Epithelial cell of prostate (primary cell): ENCODE measurements around the gene YDJC.
"Not testable (repeated sequence)": the region's sequence is repeated elsewhere in the genome, so short reads cannot be mapped to it uniquely, and the experiment has no call there.

Source experiments
- DNase-seq: peaks from one replicate; pipeline ENCODE4 v3.0.0-alpha.2; 2011; ENCODE audit warnings: low read depth, low spot score
- H3K27ac ChIP-seq: fragments of 450-650 bp; 2 replicates; pipeline ENCODE4 v1.5.1; 2017; ENCODE audit warnings: mild to moderate bottlenecking

The YDJC gene

GRCh38 chr22:21612858-21613257, 17.0 kb downstream of the YDJC start:
- H3K27ac ChIP-seq: no peak overlapping the region
- no peak for DNase-seq

- no peak for DNase-seq
Observed at GRCh38 chr22:21611210-21611977, 18.4 kb downstream of the YDJC start.

GRCh38 chr22:21609556-21610157, 20.2 kb downstream of the YDJC start:
- H3K27ac ChIP-seq, DNase-seq: not testable (repeated sequence)

More at GRCh38 chr22:21611210-21611977, 18.4 kb downstream of the YDJC start:
- H3K27ac ChIP-seq: no peak overlapping the region

GRCh38 chr22:21606775-21607174, 23.0 kb downstream of the YDJC start:
- H3K27ac ChIP-seq: no peak overlapping the region
- no peak for DNase-seq

- DNase-seq: no peak
- no peak overlapping the region for H3K27ac ChIP-seq
Observed at GRCh38 chr22:21605887-21606564, 23.8 kb downstream of the YDJC start.

- DNase-seq: no peak
- H3K27ac ChIP-seq: no peak overlapping the region
Observed at GRCh38 chr22:21603973-21604372, 25.8 kb downstream of the YDJC start.

- H3K27ac ChIP-seq: no peak overlapping the region
- no peak for DNase-seq
Observed at GRCh38 chr22:21602579-21602978, 27.2 kb downstream of the YDJC start.

- H3K27ac ChIP-seq: no peak overlapping the region
- DNase-seq: no peak
Observed at GRCh38 chr22:21599053-21599893, 30.5 kb downstream of the YDJC start.

- DNase-seq: no peak
- H3K27ac ChIP-seq: no peak overlapping the region
Observed at GRCh38 chr22:21598302-21598701, 31.5 kb downstream of the YDJC start.

GRCh38 chr22:21596356-21597135, 33.3 kb downstream of the YDJC start:
- not testable (repeated sequence) for DNase-seq, H3K27ac ChIP-seq

GRCh38 chr22:21594865-21595452, 34.9 kb downstream of the YDJC start:
- DNase-seq: no peak
- no peak overlapping the region for H3K27ac ChIP-seq

GRCh38 chr22:21593406-21594232, 36.2 kb downstream of the YDJC start:
- no peak overlapping the region for H3K27ac ChIP-seq
- DNase-seq: no peak

GRCh38 chr22:21592422-21592821, 37.4 kb downstream of the YDJC start:
- H3K27ac ChIP-seq: no peak overlapping the region
- no peak for DNase-seq

- no peak overlapping the region for H3K27ac ChIP-seq
- no peak for DNase-seq
Observed at GRCh38 chr22:21591695-21592094, 38.1 kb downstream of the YDJC start.

GRCh38 chr22:21590809-21591641, 38.8 kb downstream of the YDJC start:
- DNase-seq: no peak
- no peak overlapping the region for H3K27ac ChIP-seq

GRCh38 chr22:21589396-21589795, 40.4 kb downstream of the YDJC start:
- no peak for DNase-seq
- no peak overlapping the region for H3K27ac ChIP-seq

GRCh38 chr22:21587803-21588611, 41.8 kb downstream of the YDJC start:
- H3K27ac ChIP-seq: no peak overlapping the region
- DNase-seq: no peak
